ENCODE measurements around the gene PROM1. TPM values are rescaled to one million over a fixed set of nuclear protein-coding genes. Genes with fewer than 3 reads are reported as not detected.

PROM1 gene
- total and polyA plus RNA-seq, 2 of the 4 experiments (the other 2 are of a cell fraction): not detected

DNA sequence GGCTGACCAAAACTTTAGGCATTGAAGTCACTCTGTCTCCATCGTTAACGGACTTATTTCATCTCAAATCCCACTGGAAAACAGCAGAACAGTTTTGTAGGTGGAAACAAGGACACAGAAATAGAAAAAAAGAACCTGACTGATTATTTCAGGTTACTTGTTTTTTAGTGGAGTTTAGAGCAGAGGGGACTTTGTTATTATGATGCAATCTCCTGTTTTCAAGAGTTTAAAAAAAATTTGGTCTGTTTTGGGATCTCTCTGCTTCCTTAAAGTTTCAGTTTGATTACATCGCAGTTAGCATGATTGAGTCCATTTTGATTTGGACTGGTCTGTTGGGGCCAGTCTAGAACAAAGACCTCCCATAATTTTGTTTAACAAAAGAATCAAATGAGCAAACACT, 13.6 kb downstream of the PROM1 start:
- no peak overlapping the region for H4K5ac ChIP-seq (ENCODE audit: low read depth, low read length)
- no peak for DNase-seq
- H3K36me3 ChIP-seq (ENCODE audit: control insufficient read depth, insufficient read depth, low read length): no peaks in the 10 kb centered on the region
- TF ChIP-seq CEBPB (IDR thresholded peaks at IDR 0.05; ENCODE audit: low read depth, low read length) (0 out of 2 replicates have a peak, but pooled peaks have one; percentile 38), MAFK (IDR thresholded peaks at IDR 0.05; ENCODE audit: low read depth, low read length) (no peak)
- dilution Hi-C loops (cut with HindIII; ENCODE audit: low sequenced_read_pairs, unreplicated experiment): no loop called here
- peaks cover 20% of the 10 kb centered on the region for H3K27me3 ChIP-seq (ENCODE audit: control insufficient read depth, insufficient read depth, low read length)
- H3K4me2 ChIP-seq (ENCODE audit: low read depth, low read length): no peak overlapping the region
- WGBS, 2 experiments (ENCODE audit: extremely low coverage in 2 of 2, insufficient read length in 1 of 2): no CpG with 5 or more reads among the region's 3 CpGs
- no peak overlapping the region for H3K18ac ChIP-seq (ENCODE audit: low read depth, low read length)
- POLR2A ChIA-PET (ENCODE audit: unreplicated experiment): no interaction called here
- H3K9me3 ChIP-seq (ENCODE audit: control insufficient read depth, insufficient read depth, low read length): no peaks in the 10 kb centered on the region
- BruUV-seq (replicated peaks): no TSS peak
- no peak overlapping the region for H2BK20ac ChIP-seq (ENCODE audit: low read depth, low read length)
- H3K4ac ChIP-seq (ENCODE audit: low read depth, low read length): no peak overlapping the region
- H2AK5ac ChIP-seq (ENCODE audit: low read depth, low read length): no peak overlapping the region
- no peak overlapping the region for H2BK15ac ChIP-seq (ENCODE audit: low read depth, low read length)
- H2AK9ac ChIP-seq (replicated peaks; ENCODE audit: low read depth, low read length, poor library complexity): no peak overlapping the region
- CTCF ChIA-PET: no interaction called here
- no peaks in the 10 kb centered on the region for H3K79me1 ChIP-seq (ENCODE audit: low read depth in 1 of 2, low read length in 2 of 2)
- intact Hi-C loops (cut with micrococcal nuclease): no loop called here
- H3K56ac ChIP-seq (ENCODE audit: extremely low read depth, insufficient read depth, low read length): no peak overlapping the region
- no peak for ATAC-seq (ENCODE audit: low read depth)
- H2AFZ ChIP-seq (replicated peaks; ENCODE audit: low read length, poor library complexity): no peak overlapping the region
- no peak overlapping the region for H4K8ac ChIP-seq (ENCODE audit: low read depth in 2 of 2, low read length in 2 of 2)
- no peak overlapping the region for H2BK120ac ChIP-seq (ENCODE audit: low read depth, low read length)
- H3K23ac ChIP-seq (ENCODE audit: low read depth, low read length): no peak overlapping the region
- H3K9ac ChIP-seq (ENCODE audit: low read depth, low read length): no peak overlapping the region
- no peak overlapping the region for H3K14ac ChIP-seq (replicated peaks; ENCODE audit: low read depth, low read length)
- H4K91ac ChIP-seq (ENCODE audit: insufficient read depth, low read depth, low read length): no peak overlapping the region
- H2BK5ac ChIP-seq (ENCODE audit: low read depth, low read length, poor library complexity, severe bottlenecking): no peak overlapping the region
- H3K9me1 ChIP-seq (ENCODE audit: insufficient read depth, low read length): no peaks in the 10 kb centered on the region
- in situ Hi-C loops (cut with MboI; ENCODE audit: low sequenced_read_pairs): no loop called here
- no peak overlapping the region for H3K27ac ChIP-seq (ENCODE audit: insufficient read depth, low read length)
- H3K4me1 ChIP-seq (ENCODE audit: control insufficient read depth, insufficient read depth, low read length): peaks cover 2% of the 10 kb centered on the region; the same call in 1 of the 2 replicates
- H3K4me3 ChIP-seq (ENCODE audit: insufficient read depth, low read depth, low read length): no peak overlapping the region
- H4K20me1 ChIP-seq (ENCODE audit: insufficient read depth, low read length): no peaks in the 10 kb centered on the region
